Raji (cell line): Measurements from ENCODE around the gene LRRC9.

ENCODE experiments used
- POLR2A ChIP-seq: IDR thresholded peaks from 2 replicates; pipeline ENCODE4 v1.6.1; 2011; ENCODE audit warnings: low read depth, low read length, control low read depth; ENCODE audit not compliant: insufficient read depth

Gene LRRC9

GRCh38 chr14:59919570-59920377 is at the start of gene LRRC9:
Gene LRRC9 (plus strand): TSS chr14:59920144.
- TF ChIP-seq POLR2A, result no peak

- no peak for TF ChIP-seq POLR2A
These were observed 49.4 kb upstream of the LRRC9 start, which contains the start of gene RTN1 for GRCh38 chr14:59870277-59871165. Gene RTN1 (minus strand): TSS chr14:59870776. CDS start chr14:59870630, 146 bp downstream.

- TF ChIP-seq POLR2A, result no peak
These were observed 48.8 kb upstream of the LRRC9 start for GRCh38 chr14:59871166-59871495.

GRCh38 chr14:59882957-59883356 is 37.0 kb upstream of the LRRC9 start:
- no peak for TF ChIP-seq POLR2A

GRCh38 chr14:59890676-59891075 is 29.3 kb upstream of the LRRC9 start:
- no peak for TF ChIP-seq POLR2A

GRCh38 chr14:59895721-59896120 is 24.2 kb upstream of the LRRC9 start:
- no peak for TF ChIP-seq POLR2A

GRCh38 chr14:59897757-59898383 is 22.1 kb upstream of the LRRC9 start:
- TF ChIP-seq POLR2A, result no peak

- no peak for TF ChIP-seq POLR2A
These were observed 19.4 kb upstream of the LRRC9 start for GRCh38 chr14:59900556-59900955.

- TF ChIP-seq POLR2A, result no peak
These were observed 15.8 kb upstream of the LRRC9 start for GRCh38 chr14:59904184-59904583.

- TF ChIP-seq POLR2A, result no peak
These were observed 14.8 kb upstream of the LRRC9 start for GRCh38 chr14:59905188-59905587.

GRCh38 chr14:59912443-59912842 is 7.5 kb upstream of the LRRC9 start:
- TF ChIP-seq POLR2A, result no peak

GRCh38 chr14:59913187-59913586 is 6.8 kb upstream of the LRRC9 start:
- no peak for TF ChIP-seq POLR2A

- TF ChIP-seq POLR2A, result no peak
These were observed 947 bp upstream of the LRRC9 start for GRCh38 chr14:59918824-59919569.

GRCh38 chr14:59920378-59920683 is 387 bp downstream of the LRRC9 start:
- no peak for TF ChIP-seq POLR2A

- TF ChIP-seq POLR2A, result no peak
These were observed 5.9 kb downstream of the LRRC9 start for GRCh38 chr14:59925797-59926196.
